Epithelial cell of proximal tubule (primary cell): ENCODE measurements around the gene ALDH16A1. TPM values are rescaled to one million over a fixed set of nuclear protein-coding genes. Genes with fewer than 3 reads are reported as not detected.

ENCODE experiments used
- DNase-seq: peaks from one replicate; pipeline ENCODE4 v3.0.0-alpha.2; 2011; ENCODE audit warnings: low read depth
- H3K4me3 ChIP-seq: 2 replicates; pipeline ENCODE4 v1.5.1; 2011; ENCODE audit warnings: low read depth, mild to moderate bottlenecking, low read length
- total RNA-seq: library from RNA; depleted of rRNA; stranded (reverse); fragments of >200 nt; gene quantifications from 2 replicates; pipeline ENCODE4 v1.2.3, GENCODE V29; 2015
- TF ChIP-seq, protein P1 (sequence below): conservative IDR thresholded peaks from 2 replicates; pipeline ENCODE4 v1.5.1; 2012; ENCODE audit warnings: low read depth, mild to moderate bottlenecking, low read length

Gene ALDH16A1
- total RNA-seq, 1 donor from 2014 or later = 41.5 TPM

DNA sequence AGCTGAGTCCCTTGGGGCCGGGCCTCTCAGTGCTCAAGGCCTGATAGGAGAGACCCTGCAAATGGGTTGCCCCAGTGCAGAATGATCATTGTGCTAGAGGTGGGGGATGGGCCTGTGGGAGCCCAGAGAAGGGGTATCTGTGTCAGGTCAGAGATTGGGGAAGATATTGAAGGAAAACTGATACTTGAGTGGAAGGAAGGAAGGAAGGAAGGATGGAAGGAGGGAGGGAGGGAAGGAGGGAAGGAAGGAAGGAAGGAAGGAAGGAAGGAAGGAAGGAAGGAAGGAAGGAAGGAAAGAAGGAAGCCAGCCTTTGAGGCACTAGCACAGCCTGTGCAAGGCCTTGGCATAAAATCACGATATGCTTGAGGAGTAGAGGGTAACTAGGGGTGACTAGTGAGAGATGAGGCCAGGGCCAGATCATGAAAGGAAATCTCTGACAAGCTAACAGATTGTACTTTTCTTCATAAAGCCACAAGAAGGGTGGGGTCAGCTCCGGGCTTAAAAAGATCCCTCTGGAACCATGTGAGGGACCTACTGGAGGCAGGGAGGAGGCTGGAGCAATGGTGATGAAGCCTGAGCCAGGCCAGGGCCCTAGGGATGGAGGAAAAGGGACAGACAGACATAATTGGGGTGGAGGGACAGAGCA, 41.2 kb upstream of the ALDH16A1 start:
- TF ChIP-seq, protein P1, sequence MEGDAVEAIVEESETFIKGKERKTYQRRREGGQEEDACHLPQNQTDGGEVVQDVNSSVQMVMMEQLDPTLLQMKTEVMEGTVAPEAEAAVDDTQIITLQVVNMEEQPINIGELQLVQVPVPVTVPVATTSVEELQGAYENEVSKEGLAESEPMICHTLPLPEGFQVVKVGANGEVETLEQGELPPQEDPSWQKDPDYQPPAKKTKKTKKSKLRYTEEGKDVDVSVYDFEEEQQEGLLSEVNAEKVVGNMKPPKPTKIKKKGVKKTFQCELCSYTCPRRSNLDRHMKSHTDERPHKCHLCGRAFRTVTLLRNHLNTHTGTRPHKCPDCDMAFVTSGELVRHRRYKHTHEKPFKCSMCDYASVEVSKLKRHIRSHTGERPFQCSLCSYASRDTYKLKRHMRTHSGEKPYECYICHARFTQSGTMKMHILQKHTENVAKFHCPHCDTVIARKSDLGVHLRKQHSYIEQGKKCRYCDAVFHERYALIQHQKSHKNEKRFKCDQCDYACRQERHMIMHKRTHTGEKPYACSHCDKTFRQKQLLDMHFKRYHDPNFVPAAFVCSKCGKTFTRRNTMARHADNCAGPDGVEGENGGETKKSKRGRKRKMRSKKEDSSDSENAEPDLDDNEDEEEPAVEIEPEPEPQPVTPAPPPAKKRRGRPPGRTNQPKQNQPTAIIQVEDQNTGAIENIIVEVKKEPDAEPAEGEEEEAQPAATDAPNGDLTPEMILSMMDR = no peak
- no peak for DNase-seq
- no peak overlapping the region for H3K4me3 ChIP-seq

DNA sequence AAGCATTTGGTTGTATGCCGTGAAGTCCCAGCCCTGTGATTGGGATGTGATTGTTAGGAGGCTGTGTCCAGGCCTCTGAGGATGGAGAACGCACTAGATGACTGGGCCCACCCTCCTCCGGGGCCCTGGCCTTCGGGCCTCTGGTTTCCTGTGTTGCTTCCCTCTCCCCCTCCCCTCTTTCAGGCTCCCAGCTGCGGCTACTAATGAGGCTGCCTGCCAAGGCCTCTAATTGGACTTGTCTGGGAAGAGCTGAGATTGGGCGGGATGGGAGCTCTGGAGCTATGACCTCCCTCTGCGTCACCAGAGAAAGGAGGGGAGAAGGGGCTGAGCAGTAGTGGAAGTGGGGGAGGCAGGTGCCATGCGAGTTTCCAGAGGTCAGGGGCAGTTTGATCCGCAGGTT, 39.7 kb upstream of the ALDH16A1 start:
- no peak overlapping the region for H3K4me3 ChIP-seq
- TF ChIP-seq, protein P1 = no peak
- DNase-seq = no peak

DNA sequence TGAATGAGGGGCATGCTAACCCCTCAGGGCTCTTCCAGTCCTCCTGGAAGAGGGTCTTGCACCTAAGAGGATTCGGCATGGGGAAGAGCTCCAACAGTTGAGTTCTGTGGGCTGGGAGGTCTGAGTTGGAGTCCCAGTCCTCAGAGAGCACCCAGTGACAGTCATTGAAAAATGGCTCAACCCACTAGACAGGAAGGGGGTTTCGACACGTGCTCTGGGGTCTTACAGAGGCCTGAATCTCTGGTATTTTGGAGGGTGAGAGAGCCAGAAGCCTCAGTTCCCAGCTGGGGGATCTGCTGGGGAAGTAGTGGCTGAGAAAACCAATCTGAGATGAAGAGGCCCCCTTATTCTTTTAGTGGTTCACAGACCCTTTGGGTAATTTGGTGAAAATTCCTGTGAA, 38.8 kb upstream of the ALDH16A1 start:
- no peak overlapping the region for H3K4me3 ChIP-seq
- TF ChIP-seq, protein P1 = no peak
- DNase-seq = no peak

DNA sequence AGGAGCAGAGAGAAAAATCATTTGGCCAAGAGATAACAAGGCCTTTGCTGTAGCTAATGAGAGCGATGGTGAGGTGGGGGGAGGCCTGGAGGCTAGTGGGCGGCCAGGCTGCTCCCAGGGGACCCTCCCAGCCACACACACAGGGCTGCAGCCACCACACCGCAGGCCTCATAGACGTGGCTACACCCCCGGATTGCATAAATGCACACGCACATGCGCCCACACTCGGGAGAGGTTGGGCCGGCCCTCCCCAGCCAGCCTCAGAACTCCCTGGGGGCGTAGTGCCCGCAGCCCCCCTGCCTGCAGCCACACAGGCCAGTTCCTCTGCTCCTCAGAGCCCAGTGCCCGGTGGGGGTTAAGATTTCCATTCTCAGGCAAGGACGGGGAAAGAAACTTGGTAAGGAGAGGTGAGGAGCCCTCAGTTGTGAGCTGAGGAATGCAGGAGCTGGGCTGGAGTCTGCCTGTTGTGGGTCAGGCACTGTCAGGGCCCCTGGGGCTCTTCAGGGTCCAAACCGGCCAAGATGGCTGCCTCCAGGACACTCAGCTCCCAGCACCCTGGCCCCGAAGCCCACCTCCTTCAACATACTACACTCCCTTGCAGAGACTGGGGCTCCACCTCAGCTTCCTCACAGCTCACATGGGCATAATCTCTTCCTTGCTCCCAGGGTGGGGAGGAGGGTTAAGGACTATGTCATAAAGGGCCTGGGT, 37.8 kb upstream of the ALDH16A1 start:
- no peak overlapping the region for H3K4me3 ChIP-seq
- DNase-seq = no peak

DNA sequence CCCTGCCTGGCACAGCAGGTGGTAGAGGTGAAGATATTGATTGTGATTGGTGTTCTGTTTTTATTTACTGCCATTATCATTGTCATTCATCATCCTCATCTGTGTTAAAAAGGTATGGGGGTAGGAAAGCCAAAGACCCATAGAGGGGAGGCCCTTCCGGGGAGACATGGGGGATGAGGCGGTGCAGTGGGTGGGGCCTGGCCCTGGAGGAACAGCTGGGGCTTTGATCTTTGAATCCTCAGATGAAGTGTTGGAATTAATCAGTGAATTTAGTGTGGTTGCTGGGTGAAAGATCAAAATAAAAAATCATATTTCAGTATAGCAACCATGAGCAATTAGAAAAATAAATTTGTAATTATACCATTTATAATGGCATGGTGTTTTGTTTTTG, 37.2 kb upstream of the ALDH16A1 start:
- H3K4me3 ChIP-seq = no peak overlapping the region
- DNase-seq = no peak
- TF ChIP-seq, protein P1 = no peak

More for the DNA sequence above, 37.8 kb upstream of the ALDH16A1 start:
- TF ChIP-seq, protein P1 = no peak

DNA sequence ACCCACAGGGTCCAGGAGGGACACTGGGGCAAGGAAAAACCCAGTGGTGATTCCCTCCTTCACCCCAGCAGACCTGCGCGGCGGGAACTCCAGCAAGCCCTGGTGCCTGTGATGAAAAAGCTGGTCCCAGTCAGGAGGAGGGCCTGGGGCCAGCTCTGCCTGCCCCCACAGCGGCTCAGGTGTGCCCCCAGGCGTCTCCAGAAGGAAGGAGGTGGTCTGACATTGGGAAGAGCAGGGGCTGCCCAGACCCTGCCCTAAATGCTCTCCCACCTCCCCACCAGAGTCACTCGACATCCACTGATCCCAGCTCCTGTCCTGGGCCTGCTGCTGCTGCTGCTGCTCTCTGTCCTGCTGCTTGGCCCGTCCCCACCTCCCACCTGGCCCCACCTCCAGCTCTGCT, 35.9 kb upstream of the ALDH16A1 start:
- TF ChIP-seq, protein P1 = no peak
- no peak overlapping the region for H3K4me3 ChIP-seq

DNA sequence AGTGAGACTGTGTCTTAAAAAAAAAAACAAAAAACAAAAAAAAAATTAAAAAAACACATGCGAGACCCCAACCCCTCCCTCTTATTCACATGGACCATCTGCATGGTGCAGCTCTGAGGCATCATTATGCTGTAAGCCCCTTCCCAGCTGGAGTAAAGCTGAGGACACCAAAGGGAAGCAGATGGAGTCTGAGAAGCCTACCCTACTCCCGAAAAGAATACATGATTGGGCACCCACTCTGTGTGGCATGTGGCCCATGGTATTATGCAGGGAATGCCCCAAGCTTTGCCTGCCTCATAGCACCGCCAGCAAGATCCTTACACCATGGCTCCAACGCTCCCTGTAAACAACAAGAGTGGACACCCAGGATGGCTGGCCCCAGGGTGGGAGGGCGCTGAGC, 34.5 kb upstream of the ALDH16A1 start:
- TF ChIP-seq, protein P1 = no peak
- no peak overlapping the region for H3K4me3 ChIP-seq
- no peak for DNase-seq

More for the DNA sequence above, 35.9 kb upstream of the ALDH16A1 start:
- DNase-seq = no peak
